Activated T-cell treated with anti-CD3 and anti-CD28 coated beads for 48 hours (primary cell): Measurements from ENCODE around the gene SEMA4A.

Source experiments
- DNase-seq: peaks from one replicate; pipeline ENCODE4 v3.0.0-alpha.2; 2020; ENCODE audit warnings: low read depth

SEMA4A gene

DNA sequence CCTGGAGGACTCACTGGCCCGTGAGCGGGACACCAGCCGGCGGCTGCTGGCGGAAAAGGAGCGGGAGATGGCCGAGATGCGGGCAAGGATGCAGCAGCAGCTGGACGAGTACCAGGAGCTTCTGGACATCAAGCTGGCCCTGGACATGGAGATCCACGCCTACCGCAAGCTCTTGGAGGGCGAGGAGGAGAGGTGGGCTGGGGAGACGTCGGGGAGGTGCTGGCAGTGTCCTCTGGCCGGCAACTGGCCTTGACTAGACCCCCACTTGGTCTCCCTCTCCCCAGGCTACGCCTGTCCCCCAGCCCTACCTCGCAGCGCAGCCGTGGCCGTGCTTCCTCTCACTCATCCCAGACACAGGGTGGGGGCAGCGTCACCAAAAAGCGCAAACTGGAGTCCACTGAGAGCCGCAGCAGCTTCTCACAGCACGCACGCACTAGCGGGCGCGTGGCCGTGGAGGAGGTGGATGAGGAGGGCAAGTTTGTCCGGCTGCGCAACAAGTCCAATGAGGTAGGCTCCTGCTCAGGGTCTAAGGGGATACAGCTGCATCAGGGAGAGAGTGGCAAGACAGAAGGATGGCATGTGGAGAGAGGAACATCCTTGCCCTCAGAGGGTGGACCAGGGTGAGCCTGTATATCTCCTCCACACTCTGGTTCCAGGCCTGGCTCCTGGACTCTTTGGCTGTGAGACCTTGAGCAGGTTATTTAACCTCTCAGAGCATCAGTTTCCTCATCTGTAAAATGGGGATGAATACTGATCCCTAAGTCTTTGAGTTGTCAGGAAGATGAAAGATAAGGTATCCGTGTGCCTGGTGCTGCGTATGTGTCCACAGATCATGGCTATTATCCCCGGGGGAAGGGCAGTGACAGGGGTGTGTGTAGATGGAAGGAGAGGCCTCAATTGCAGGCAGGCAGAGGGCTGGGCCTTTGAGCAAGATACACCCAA lies 17.2 kb upstream of the SEMA4A start:
- DNase-seq: no peak

DNA sequence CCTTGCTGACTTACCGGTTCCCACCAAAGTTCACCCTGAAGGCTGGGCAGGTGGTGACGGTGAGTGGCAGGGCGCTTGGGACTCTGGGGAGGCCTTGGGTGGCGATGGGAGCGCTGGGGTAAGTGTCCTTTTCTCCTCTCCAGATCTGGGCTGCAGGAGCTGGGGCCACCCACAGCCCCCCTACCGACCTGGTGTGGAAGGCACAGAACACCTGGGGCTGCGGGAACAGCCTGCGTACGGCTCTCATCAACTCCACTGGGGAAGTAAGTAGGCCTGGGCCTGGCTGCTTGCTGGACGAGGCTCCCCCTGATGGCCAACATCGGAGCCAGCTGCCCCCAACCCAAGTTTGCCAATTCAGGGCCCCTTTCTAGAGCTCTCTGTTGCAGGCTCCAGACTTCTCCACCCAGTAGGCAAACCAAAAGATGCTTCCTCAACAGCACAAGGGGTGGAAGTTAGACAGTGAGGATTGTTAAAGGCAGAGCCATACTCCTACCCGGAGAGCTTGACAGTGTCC lies 16.4 kb upstream of the SEMA4A start:
- no peak for DNase-seq

DNA sequence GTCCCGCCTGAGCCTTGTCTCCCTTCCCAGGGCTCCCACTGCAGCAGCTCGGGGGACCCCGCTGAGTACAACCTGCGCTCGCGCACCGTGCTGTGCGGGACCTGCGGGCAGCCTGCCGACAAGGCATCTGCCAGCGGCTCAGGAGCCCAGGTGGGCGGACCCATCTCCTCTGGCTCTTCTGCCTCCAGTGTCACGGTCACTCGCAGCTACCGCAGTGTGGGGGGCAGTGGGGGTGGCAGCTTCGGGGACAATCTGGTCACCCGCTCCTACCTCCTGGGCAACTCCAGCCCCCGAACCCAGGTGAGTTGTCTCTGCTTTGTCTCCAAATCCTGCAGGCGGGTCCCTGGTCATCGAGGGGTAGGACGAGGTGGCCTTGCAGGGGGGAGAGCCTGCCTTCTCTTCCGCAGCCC lies 14.9 kb upstream of the SEMA4A start:
- DNase-seq: no peak

DNA sequence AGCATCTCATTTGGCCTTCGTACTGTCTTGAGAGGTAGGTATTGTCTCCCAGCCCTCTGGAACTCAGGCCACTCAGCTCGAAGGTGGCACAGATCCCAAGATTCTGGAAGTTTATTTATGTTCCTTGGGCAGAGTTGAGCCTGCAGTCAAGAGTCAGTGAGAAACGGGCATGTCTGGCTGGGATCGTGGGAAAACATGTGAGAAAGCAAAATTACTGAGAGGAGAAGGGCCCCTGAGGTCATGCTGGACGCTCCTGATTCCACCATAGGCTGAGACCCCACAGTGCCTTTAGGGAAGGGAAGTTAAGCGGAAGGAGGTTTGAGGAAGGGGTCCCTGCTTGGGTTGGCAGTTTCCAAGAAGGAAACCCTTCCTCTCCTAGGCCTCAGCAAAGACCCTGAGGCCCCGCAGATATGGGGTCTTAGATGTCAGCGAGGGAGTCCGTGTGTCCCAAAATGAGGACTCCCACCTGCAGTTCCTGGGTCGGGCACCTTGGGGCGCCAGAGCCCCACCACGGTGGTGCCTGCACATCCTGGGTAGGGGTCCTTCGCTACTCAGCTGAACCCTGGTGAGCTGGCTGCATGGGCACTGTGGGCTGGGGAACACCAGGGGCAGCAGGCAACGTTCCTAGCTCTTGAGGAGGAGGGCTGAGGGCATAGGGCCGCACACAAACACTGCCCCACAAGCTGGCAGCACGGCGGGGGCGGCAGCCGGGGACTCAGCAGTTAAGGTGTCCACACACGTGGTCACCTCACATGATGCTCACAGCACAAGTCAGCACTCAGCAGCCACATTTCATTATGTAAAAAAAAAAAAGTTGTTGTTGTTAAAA lies 12.3 kb upstream of the SEMA4A start:
- DNase-seq: no peak

DNA sequence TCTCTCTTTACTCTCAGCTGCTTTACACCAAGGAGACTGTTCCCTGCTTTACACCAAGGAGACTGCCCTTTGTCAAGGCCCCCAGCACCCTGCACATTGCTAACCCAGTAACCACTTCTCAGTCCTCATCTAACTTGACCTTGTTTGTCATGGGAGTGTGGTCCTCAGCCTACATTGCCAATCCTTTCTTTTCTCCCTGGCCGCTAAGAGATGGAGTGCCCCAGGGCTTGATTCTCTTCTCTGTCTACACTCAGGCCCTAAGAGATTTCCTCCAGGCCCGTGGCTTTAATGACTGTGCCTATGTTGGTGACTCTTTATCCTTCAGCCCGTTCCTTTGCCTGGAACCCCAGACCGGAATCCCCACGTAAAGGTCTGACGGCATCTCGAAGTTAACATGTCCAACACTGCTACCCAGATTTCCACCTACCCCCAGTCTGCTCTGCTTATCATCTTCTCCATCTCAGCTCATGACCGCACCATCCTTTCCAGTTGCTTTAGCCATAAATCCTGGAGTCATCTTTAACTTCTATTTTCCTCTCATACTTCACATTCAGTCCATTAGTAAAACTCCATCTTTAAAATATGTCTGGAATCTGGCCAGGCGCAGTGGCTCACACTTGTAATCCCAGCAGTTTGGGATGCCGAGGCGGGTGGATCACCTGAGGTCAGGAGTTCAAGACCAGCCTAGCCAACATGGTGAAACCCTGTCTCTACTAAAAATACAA lies 9.5 kb upstream of the SEMA4A start:
- DNase-seq: no peak

DNA sequence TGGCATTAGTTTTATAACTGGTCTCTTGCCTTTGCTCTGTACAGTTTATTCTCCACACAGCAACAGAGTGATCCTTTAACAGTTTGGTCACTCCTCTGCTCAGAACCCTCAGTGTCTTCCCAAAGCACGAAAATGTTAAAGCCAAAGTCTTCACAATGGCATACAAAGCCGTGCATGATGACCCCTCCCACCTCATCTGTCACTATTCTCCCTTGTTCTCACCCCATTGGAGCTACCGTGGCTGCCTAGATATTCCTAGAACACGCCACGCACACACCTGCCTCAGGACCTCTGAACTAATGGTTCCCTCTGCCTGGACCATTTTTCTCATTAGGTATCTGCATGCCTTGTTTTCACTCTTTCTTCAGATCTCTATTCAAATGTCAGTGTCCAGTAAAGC lies 8.6 kb upstream of the SEMA4A start:
- no peak for DNase-seq

DNA sequence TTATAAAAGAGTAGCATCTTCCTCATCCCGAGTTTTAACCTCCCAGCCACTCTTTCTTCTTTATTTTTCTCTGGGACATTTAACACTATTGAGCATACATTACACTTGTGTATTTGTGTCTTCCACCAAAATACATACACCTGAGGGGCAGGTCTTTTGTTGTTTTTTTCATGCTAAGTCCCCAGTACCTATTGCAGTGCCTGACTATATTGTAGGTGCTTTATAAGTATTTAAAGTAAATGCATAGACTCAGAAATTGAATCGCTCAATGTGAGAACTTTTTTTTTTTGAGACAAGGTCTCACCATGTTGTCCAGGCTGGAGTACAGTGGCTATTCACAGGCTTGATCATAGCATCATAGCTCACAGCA lies 7.8 kb upstream of the SEMA4A start:
- DNase-seq: no peak

DNA sequence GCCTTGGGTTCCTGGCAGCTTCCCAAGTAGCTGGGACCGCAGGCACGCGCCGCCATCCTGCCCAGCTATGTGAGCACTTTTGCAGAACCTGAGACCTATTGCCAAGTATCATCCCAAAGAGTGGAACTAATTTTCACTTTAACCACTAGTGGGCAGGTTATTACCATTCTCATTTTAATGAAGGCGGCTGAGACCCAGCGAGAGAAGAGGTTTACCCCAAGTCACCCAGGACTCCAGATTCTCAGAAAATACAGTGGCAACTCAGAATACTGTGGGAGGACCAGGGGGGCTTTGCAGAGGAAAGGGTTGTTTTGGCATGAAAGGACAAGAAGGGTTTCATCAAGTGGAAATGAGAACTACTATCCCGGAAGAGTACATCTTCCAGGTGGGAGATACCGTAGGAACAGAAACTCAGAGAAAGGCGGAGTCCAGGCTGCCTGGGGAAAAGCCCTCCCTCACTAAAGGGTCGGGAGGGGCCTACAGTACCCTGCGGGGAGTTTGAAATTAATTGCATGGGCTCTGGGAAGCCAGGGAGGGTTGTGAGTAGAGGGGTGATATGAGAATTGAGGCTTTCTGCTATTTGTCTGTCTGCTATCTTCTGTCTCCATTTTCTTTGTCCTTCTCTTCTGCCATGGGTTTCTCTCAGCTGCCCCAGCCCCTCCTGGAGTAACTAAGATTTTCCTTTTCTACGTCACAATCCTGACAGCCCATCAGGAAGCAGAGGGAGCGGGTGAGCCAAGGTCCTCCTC lies 7.2 kb upstream of the SEMA4A start:
- no peak for DNase-seq

DNA sequence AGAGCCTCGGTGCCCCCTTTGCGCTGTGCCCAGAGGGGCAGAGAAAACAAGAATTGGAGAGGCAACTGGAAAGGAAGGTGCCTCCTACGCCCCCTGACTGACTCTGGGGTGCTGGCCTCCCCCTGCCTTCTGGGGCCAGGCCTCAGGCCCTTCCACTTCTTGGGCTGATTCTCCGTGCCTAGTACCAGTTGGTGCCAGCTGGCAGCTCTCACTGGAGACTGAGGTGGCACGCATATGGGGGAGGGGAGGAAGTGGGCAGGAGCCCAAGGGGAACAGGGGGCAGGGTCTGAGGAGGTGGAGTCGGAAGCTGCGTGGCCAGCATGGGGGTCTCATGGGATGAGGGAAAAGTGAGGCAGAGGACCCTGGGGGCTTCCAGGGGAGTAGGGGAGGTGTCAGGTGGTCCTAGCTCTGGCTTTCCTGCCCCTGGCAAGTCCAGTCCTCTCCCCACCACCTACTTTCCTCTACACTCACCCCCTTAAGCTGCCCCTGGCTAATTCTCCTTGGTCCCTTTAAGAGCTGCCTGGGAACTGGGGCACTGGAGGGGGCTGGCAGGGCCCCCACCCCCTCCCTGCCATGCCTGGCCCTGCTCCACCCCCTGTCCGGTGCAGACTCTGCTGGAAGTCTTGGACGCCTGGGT lies 6.5 kb upstream of the SEMA4A start:
- DNase-seq: no peak

DNA sequence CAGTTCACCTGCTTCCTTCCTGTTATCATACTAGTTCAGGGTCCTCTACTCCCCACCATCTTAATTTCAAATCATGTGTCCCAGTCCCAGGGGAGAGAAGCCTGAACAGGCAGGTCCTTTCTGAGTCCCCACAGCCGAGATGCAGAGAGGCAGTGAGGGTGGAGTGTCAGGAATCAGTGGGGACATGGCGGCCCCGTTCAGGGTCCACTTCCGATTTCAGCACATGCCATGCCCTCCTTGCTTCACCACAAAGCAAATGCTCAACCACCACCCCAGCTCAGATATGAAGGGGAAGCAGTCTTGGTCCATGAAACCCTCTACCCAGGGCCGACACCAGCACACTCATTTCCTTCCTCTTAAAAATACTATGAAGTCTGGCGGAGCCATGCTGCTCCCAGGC lies 5.2 kb upstream of the SEMA4A start:
- no peak for DNase-seq

DNA sequence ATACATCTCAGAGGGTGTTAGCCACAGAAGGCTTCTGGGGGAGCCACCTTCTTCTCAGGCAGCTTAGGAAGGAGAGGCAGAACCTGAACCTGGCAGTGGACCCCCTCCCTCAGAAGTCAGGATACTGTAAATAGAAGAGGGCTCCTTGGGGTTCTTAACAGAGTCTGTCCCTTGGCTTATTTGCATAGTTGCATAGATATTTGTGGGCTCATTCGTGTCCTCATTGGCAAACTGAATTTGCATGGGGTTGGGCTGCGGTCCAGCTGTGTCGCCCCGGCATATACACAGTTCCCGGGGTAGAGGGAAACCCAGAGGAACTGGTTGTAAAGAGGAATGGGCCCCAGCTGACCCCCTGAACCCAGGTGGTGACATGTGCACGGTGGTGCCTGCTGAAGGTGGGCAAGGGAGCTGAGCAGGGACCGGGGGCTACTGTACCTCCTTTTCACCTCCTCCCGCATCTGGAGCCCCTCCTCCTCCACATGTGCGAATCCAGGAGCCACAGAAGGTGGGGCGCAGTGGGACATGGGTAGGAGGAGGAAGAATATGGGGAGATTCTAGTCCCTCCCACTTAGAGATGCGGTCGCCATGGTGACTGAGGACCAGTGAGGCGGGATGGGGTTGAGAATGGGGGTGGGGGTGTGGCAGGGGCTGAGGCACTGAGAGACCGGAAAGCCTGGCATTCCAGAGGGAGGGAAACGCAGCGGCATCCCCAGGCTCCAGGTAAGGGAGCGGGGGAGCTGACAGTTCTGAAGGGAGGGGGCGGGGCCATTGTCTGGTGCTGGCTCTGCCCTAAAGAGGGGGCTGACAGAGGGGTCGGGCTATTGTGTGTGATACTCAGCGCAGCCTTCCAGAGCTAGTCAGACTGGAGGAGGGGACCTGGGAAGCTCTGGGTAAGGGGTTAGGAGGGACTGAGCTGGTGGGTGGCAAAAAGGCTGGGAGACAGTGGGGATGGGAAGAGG lies 3.7 kb upstream of the SEMA4A start:
- no peak for DNase-seq

DNA sequence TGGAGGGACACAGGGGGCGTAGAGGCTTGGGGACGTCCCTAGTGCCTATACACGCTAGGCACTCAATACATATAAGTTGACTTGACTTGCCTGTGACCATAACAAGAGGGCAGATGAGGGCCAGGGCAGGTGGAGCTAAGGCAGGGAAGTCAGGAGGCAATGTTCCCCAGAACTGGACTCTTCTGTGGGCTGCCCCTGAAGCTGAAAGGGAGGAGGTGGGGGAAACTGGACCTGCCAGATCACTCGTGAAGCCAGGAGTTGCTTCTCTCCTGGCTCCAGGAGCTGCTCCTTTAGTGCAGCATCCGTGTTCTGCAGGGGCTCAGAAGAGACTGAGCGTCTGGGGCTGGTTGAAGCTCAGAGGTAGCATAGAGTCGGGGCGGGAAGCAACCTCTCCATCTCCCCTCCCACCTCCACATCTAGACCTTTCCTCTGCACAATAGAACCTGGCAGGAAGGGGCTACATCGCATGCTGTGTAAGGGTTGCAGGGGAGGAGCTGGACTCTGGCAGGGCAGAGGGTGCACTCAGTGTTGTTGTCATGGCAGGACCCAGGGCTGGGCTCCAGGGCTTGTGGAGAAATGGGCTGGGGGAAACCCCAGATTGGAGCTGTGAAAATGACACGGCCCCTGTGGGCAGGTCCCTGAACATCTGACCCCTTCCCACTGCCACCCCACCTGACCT lies 2.9 kb upstream of the SEMA4A start:
- no peak for DNase-seq

DNA sequence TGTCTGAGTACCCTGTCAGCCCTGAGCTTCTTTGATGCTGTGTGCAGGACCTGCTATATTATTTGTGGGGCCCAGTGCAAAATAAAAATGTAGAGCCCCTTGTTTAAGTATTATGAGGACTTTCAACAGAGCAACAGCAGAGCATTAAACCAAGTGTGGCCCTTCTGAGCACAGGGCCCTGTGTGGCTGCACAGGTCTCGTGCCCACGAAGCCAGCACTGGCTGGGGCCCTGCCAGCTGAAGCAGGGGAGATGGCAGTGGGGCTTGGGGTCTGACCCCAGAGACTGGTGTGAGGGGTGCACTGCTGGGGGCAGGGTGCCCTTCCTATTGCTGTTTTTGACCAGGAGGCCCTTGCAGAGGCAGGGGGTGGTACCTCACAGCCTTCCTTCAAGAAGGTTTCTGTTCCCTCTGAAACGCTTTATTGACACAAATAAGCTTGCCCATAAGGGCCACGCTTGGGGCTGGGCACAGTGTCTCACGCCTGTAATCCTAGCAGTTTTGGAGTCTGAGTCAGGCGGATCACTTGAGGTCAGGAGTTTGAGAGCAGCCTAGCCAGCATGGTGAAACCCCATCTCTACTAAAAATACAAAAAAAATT lies 2.2 kb upstream of the SEMA4A start:
- DNase-seq: no peak

DNA sequence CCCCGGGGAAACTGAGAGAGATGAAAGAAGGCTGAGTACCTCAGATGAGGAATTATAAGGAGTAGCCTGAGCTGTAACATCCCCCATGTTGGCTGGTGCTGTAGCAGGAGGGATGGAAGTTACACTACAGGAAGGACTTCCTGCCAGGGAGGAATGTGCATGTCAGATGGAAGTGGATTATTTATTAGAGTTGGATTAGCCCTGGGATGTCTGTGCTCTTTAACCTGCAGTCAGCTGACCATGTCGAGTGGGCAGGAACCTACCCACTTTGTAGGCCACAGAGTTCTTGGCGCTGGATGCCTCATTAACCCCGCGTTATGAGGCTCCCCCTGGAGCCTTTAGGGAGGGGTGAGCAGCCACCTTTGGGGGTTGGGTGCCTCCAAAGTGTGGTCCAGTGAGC lies 757 bp upstream of the SEMA4A start:
- DNase-seq: no peak

DNA sequence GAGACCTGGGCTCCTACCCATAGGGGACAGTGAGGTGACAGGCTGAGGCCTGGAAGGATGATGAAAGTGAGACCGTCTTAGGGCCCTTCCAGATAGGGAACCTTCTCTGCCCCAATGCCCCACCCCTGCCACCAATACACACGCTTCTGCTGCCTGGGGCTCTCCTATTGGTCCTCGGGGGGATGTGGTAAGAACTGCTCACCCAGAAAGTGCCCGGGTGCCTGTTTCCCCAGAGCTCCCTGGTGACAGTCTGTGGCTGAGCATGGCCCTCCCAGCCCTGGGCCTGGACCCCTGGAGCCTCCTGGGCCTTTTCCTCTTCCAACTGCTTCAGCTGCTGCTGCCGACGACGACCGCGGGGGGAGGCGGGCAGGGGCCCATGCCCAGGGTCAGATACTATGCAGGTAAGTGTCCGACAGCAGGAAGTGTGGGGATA lies 948 bp downstream of the SEMA4A start:
- peak; percentile 67 for DNase-seq

DNA sequence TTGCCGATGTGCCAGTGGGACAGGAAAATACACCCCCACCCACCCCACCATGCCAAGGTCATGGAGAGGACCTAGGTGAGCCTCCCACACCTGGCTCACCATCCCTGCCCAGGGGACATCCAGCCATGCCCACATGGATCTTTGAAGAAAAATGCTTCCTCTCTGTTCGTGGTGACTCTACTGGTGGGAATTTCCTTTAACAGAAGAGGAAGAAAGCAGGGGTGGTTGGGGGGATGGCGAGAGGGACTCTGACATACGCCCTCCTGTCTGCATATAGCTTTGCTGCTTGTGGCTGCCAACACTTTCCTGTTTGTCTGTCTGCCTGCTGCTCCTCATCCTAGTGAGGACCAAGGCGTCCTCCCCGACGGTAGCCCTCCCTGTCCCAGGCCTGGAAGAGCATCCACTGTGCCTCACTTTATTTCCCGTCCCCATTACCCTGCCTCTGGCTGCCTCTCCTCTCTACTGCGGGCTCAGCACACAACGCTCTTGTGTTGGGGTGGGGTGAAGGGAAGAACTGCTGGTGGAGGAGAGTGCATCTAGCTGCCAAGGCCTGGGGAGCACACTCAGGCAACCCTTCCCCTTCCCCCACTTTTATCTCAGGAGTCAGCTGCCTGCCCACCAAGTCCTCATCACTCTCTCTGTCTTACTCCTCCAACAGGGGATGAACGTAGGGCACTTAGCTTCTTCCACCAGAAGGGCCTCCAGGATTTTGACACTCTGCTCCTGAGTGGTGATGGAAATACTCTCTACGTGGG lies 2.5 kb downstream of the SEMA4A start:
- no peak for DNase-seq

DNA sequence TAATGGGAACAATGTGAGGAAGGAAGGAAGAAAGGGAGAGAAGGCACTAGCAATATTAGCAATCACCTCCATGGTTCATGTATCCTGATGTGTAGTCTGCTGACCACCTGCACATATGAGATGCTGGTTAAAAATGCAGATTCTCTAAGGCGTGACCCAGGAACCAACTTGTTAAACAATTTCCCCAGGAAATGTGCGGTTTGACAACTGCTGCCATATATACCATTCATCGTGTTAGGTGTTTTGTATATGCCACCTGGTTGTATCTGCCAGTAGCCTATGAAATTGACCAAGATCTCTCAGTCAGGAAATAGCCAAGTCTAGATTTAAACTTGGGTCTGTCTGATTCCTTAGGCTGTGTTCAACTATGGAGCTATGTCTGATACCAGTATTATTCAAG lies 4.1 kb downstream of the SEMA4A start:
- DNase-seq: no peak

DNA sequence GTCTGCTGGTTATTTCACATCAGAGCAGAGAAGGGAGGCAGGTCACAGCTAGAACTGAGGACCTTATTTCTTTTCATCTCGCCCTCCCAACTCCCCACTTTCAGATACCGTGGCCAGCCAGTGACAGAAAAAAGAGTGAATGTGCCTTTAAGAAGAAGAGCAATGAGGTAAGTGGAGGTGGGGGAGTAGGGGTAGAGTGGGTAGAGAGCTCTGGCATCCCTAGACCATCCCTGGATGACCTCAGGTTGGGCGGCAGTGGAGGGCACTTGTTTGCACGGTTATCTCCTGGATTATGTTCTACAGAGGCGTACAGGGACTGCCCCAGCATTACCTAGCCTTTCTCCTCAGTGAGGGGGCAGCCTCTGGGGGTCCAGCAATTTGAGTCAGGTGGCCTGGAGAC lies 4.6 kb downstream of the SEMA4A start:
- DNase-seq: no peak
